ENCODE measurements around the gene TMEM116. TPM values are rescaled to one million over a fixed set of nuclear protein-coding genes. Genes with fewer than 3 reads are reported as not detected.

Gene TMEM116
- total RNA-seq, 1 donor from 2014 or later: 40.0 TPM

- intact Hi-C loops (cut with DNase I): no loop called here
- ATAC-seq (no peak), DNase-seq (ENCODE audit: missing footprints) (no peak)
Observed at GRCh38 chr12:111932241-111932640, 80.7 kb downstream of the TMEM116 start.

GRCh38 chr12:111927346-111927745 lies 85.6 kb downstream of the TMEM116 start:
- intact Hi-C loops (cut with DNase I): no loop called here
- DNase-seq (ENCODE audit: missing footprints) (no peak), ATAC-seq (no peak)

- no peak for ATAC-seq
- no peak for DNase-seq (ENCODE audit: missing footprints)
- intact Hi-C loops (cut with DNase I): no loop called here
Observed at GRCh38 chr12:111926631-111927030, 86.3 kb downstream of the TMEM116 start.

GRCh38 chr12:111925171-111925570 lies 87.8 kb downstream of the TMEM116 start:
- ATAC-seq: no peak
- intact Hi-C loops (cut with DNase I): no loop called here
- no peak for DNase-seq (ENCODE audit: missing footprints)

GRCh38 chr12:111907740-111908139 lies 105.2 kb downstream of the TMEM116 start:
- intact Hi-C loops (cut with DNase I): no loop called here
- ATAC-seq (no peak), DNase-seq (ENCODE audit: missing footprints) (no peak)

GRCh38 chr12:111905502-111905901 lies 107.5 kb downstream of the TMEM116 start:
- ATAC-seq (no peak), DNase-seq (ENCODE audit: missing footprints) (no peak)
- intact Hi-C loops (cut with DNase I): no loop called here

- intact Hi-C loops (cut with DNase I): no loop called here
- ATAC-seq (no peak), DNase-seq (ENCODE audit: missing footprints) (no peak)
Observed at GRCh38 chr12:111904446-111904975, 108.5 kb downstream of the TMEM116 start.

- DNase-seq (ENCODE audit: missing footprints) (no peak), ATAC-seq (no peak)
- intact Hi-C loops (cut with DNase I): no loop called here
Observed at GRCh38 chr12:111901182-111901581, 111.8 kb downstream of the TMEM116 start.

GRCh38 chr12:111894556-111894955 lies 118.4 kb downstream of the TMEM116 start:
- intact Hi-C loops (cut with DNase I): no loop called here
- DNase-seq (ENCODE audit: missing footprints) (no peak), ATAC-seq (no peak)

GRCh38 chr12:111893287-111893686 lies 119.7 kb downstream of the TMEM116 start:
- DNase-seq (ENCODE audit: missing footprints): no peak
- ATAC-seq: no peak
- intact Hi-C loops (cut with DNase I): no loop called here

GRCh38 chr12:111887926-111888745 lies 124.8 kb downstream of the TMEM116 start:
- DNase-seq (ENCODE audit: missing footprints) (no peak), ATAC-seq (peak; percentile 40)
- intact Hi-C loops (cut with DNase I): no loop called here

GRCh38 chr12:111886662-111887545 lies 126.1 kb downstream of the TMEM116 start:
- ATAC-seq: peak; percentile 52
- no peak for DNase-seq (ENCODE audit: missing footprints)
- intact Hi-C loops (cut with DNase I): no loop called here

- no peak for DNase-seq (ENCODE audit: missing footprints)
- ATAC-seq: no peak
- intact Hi-C loops (cut with DNase I): no loop called here
Observed at GRCh38 chr12:111881716-111882115, 131.2 kb downstream of the TMEM116 start.

Small RNAs within 50 kb of the gene (microRNA-seq; reads per million reads assigned to microRNA genes)
- not detected for gene MIR3657

Other genes starting within 250 kb of the TMEM116 start
- 382 TPM for gene ALDH2, start 246.2 kb downstream of the TMEM116 start, total RNA-seq
- 26.2 TPM for gene MAPKAPK5, start 170.9 kb downstream of the TMEM116 start, total RNA-seq
- 55.2 TPM for gene ERP29, start 261 bp upstream of the TMEM116 start, total RNA-seq
- 18.0 TPM for gene NAA25, start 95.6 kb upstream of the TMEM116 start, total RNA-seq
- 20.7 TPM for gene TRAFD1, start 112.4 kb upstream of the TMEM116 start, total RNA-seq

Data from Right ventricle myocardium inferior (tissue), 1 donor.